MCF 10A (cell line): ENCODE measurements around the gene ZNF891. TPM values are rescaled to one million over a fixed set of nuclear protein-coding genes. Genes with fewer than 3 reads are reported as not detected.

Source experiments
- Bru-seq: library from RNA; stranded (reverse); fragments of 400-500 nt; gene quantifications from one replicate; lab custom pipeline; 2021; lab: Mats Ljungman, UMichigan
- BruChase-seq, 2 experiments: library from RNA; stranded (reverse); fragments of 400-500 nt; gene quantifications; one replicate each; lab custom pipeline; 2021; lab: Mats Ljungman, UMichigan
- BruUV-seq: library from RNA; stranded (reverse); fragments of 400-500 nt; replicated peaks from 2 replicates; lab custom pipeline; 2021; lab: Mats Ljungman, UMichigan
- CTCF ChIA-PET: fragments of 300-600 bp; sonication (Branson Sonifier 250); formaldehyde crosslinking; extraction: SDS; loops from one replicate; lab custom pipeline; 2021; ENCODE audit warnings: antibody characterized with exemption, inconsistent platforms; lab: Yijun Ruan, JAX
- POLR2A ChIA-PET: fragments of 300-600, 350-650 bp; sonication (Branson Sonifier 250); formaldehyde crosslinking; extraction: SDS; loops from one replicate; lab custom pipeline; 2020; ENCODE audit warnings: antibody characterized with exemption, inconsistent platforms; lab: Yijun Ruan, JAX
- DNase-seq: peaks from one replicate; pipeline ENCODE4 v3.0.0-alpha.2; 2018; ENCODE audit not compliant: unreplicated experiment
- H3K27ac Mint-ChIP-seq: one replicate; pipeline ENCODE4 v1.8.0; 2022; ENCODE audit warnings: mild to moderate bottlenecking, low read depth, mixed read lengths; ENCODE audit not compliant: unreplicated experiment
- H3K27me3 Mint-ChIP-seq: one replicate; pipeline ENCODE4 v1.8.0; 2022; ENCODE audit warnings: mixed read lengths; ENCODE audit not compliant: insufficient read depth, unreplicated experiment
- H3K36me3 Mint-ChIP-seq: one replicate; pipeline ENCODE4 v1.8.0; 2022; ENCODE audit warnings: mild to moderate bottlenecking, moderate library complexity, mixed read lengths; ENCODE audit not compliant: insufficient read depth, unreplicated experiment
- H3K4me1 Mint-ChIP-seq: one replicate; pipeline ENCODE4 v1.8.0; 2022; ENCODE audit warnings: mixed read lengths; ENCODE audit not compliant: insufficient read depth, unreplicated experiment
- H3K4me3 Mint-ChIP-seq: one replicate; pipeline ENCODE4 v1.8.0; 2022; ENCODE audit warnings: mild to moderate bottlenecking, moderate library complexity, mixed read lengths; ENCODE audit not compliant: unreplicated experiment
- H3K9me3 Mint-ChIP-seq: one replicate; pipeline ENCODE4 v1.8.0; 2022; ENCODE audit warnings: mixed read lengths; ENCODE audit not compliant: unreplicated experiment
- CTCF ChIP-seq: fragments of 200-600 bp; IDR thresholded peaks from one replicate; pipeline ENCODE4 v1.8.0; 2022; ENCODE audit warnings: antibody characterized with exemption, mild to moderate bottlenecking; ENCODE audit not compliant: unreplicated experiment
- intact Hi-C: fragments of 100-400 bp; cut with micrococcal nuclease; formaldehyde crosslinking; loops from 2 replicates; pipeline ENCODE4 v1.14.1; 2022
- long read RNA-seq: library from polyadenylated mRNA; stranded (forward); transcript quantifications from one replicate; pipeline ENCODE4 v2.0.0, GENCODE V29; 2022
- total RNA-seq: library from RNA; stranded (reverse); gene quantifications from 2 replicates; pipeline ENCODE4 v1.2.3, GENCODE V29; 2022

ZNF891 gene
- total RNA-seq (1.6 and 1.9 TPM in 2 replicates), Bru-seq, nascent RNA (percentile 62 among the genes with signal in this experiment), BruChase-seq, experiment 1, labeled RNA remaining after a 6-hour chase (percentile 73 among the genes with signal in this experiment), BruChase-seq, experiment 2, labeled RNA remaining after a 2-hour chase (percentile 77 among the genes with signal in this experiment)
- long read RNA-seq, full-length matches to known transcripts, result 4 of 4 reads
- long read RNA-seq, partial matches to known transcripts, result 0 of 4 reads
- long read RNA-seq, other reads (novel, unspliced or antisense), result 0 of 4 reads

DNA sequence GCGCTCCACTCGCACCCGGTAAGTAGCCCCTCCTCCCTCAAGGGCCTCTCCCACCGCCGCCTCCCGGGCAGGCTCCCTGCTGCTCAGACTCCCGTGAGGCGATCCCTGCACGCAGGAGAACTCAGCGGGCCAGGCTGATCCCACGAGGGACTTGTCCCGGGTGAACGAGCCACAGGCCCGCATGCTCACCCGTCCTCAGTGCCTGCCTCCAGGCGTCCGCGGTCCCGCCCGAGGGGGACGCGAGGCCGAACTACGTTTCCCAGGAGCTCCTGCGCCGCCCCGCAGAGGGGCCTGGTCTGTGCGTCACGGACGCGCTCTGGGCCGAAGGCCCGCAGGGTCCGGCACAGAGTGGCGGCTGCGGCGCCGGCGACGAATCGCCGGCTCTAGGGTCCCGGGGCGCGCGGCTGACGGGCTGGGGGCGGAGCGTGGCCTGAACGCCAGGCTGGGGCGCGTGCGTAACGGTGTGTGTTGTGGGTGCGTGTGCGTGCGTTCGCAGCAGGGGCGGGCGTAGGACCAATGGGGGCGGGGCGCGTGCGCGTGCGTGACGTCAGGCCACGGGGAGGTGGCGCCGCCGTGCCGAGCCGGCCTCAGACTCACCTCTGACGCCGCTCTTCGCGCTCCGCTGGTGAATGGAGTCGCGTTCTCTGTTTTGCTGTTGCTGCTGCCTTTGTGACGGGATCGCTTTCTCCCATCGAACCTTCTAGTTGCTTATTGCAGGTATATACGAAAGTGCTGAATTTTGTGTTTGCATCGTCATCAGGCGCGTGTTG lies at the start of gene ZNF891, which contains the start of gene ZNF10:
ZNF891 (minus strand) TSS at position 237 of the 770 bp plus-strand sequence. CDS start 8,356 bp downstream, outside the sequence.
ZNF10 (plus strand) TSS at position 590 of the 770 bp plus-strand sequence. CDS start 13,866 bp downstream, outside the sequence.
- no peak for TF ChIP-seq CTCF

GRCh38 chr12:133174901-133175300 lies 44.8 kb upstream of the ZNF891 start:
- no peak overlapping the region for H3K4me3 Mint-ChIP-seq
- peaks cover 41% of the 10 kb centered on the region for H3K9me3 Mint-ChIP-seq
- no TSS peak for BruUV-seq
- POLR2A ChIA-PET, result interaction anchor here (0.6 to 1.2 kb wide), 2 partner anchors 9 to 11 kb away, joined by 3 read pairs; no protein-coding TSS in a partner anchor
- no peaks in the 10 kb centered on the region for H3K27me3 Mint-ChIP-seq
- CTCF ChIA-PET, result no interaction called here
- intact Hi-C loops, result no loop called here
- H3K36me3 Mint-ChIP-seq, result no peaks in the 10 kb centered on the region
- no peaks in the 10 kb centered on the region for H3K4me1 Mint-ChIP-seq
- no peak for TF ChIP-seq CTCF
- no peak overlapping the region for H3K27ac Mint-ChIP-seq
- DNase-seq, result no peak

More for the DNA sequence above, at the start of gene ZNF891, which contains the start of gene ZNF10:
- no TSS peak for BruUV-seq
- intact Hi-C loops, result loop anchor here (1.0 to 2.0 kb wide), 2 partner anchors 50 to 51 kb away; partner anchors contain the start of genes ZNF140 and ZNF268
- peaks cover 24% of the 10 kb centered on the region for H3K9me3 Mint-ChIP-seq
- POLR2A ChIA-PET, result interaction anchor here (0.6 to 3.1 kb wide), 21 partner anchors 10 to 1044 kb away, joined by 3 to 33 read pairs (median 4); partner anchors contain the start of genes CHFR, ZNF140, ZNF26 and ZNF268
- peak within 1 kb of the TSS; percentile 98 for H3K4me3 Mint-ChIP-seq
- H3K27ac Mint-ChIP-seq, result peak within 1 kb of the TSS; percentile 98
- H3K4me1 Mint-ChIP-seq, result peaks cover 6% of the 10 kb centered on the region
- peaks cover 56% of the 10 kb centered on the region for H3K36me3 Mint-ChIP-seq
- peak; percentile 94 for DNase-seq
- H3K27me3 Mint-ChIP-seq, result no peaks in the 10 kb centered on the region
- CTCF ChIA-PET, result interaction anchor here (0.6 kb wide), 1 partner anchor 13 kb away, joined by 4 read pairs; no protein-coding TSS in a partner anchor

DNA sequence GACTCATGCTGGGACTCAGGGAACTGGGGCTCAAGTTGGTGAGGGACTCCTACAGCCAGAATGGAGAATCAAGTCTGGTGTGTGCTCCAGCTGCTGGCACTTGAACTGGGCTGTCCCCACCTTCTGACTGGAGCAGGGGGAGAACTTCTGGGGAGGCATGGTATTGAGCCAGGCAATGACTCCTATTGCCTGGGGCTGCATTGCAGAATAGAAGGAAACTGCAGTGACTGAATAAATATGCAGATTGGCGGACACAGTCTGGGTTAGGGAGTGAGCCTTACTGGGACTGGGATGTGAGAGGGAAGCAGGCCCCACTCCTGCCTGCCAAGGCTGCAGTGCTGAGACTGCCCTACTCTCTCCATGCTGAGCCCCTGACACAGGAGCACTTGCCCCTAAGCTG lies 42.4 kb upstream of the ZNF891 start:
- TF ChIP-seq CTCF, result no peak
- ChIA-PET POLR2A (interaction anchor here (0.5 kb wide), 1 partner anchor 186 kb away, joined by 3 read pairs; the partner anchor contains the start of gene ZNF26), CTCF (no interaction called here)
- no peak overlapping the region for H3K27ac Mint-ChIP-seq
- BruUV-seq, result no TSS peak
- no peaks in the 10 kb centered on the region for H3K27me3 Mint-ChIP-seq
- no peaks in the 10 kb centered on the region for H3K4me1 Mint-ChIP-seq
- no peak for DNase-seq
- intact Hi-C loops, result no loop called here
- H3K36me3 Mint-ChIP-seq, result no peaks in the 10 kb centered on the region
- no peak overlapping the region for H3K4me3 Mint-ChIP-seq
- H3K9me3 Mint-ChIP-seq, result peaks cover 33% of the 10 kb centered on the region
